WI38 (cell line): ENCODE measurements around the gene PDE4D.

Source experiments
- H3K4me3 ChIP-seq: 2 replicates; pipeline ENCODE4 v1.5.1; 2011; ENCODE audit warnings: low read depth, mild to moderate bottlenecking, control low read depth, low read length
- TF ChIP-seq, protein P1 (sequence below): IDR thresholded peaks from 2 replicates; pipeline ENCODE4 v1.5.1; 2012; ENCODE audit warnings: low read depth, mild to moderate bottlenecking, control low read depth, low read length

Gene PDE4D

DNA sequence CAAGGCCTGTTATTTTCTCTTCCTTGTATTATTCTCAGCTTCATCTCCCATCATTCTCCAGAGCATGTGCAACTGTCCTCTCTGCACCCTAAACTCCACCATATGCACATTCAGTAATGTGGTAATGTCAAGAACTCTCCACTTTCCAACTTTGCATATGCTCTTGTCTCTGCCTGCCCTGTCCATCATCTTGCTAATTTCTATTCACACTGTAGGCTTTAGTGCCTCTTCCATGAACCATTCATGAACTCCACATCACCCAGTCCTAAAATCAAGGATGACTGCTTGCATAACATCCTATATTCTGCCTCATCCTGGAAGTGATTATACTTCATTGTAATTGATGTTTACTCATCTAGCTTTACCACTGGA is 354.8 kb downstream of the PDE4D start:
- TF ChIP-seq, protein P1, sequence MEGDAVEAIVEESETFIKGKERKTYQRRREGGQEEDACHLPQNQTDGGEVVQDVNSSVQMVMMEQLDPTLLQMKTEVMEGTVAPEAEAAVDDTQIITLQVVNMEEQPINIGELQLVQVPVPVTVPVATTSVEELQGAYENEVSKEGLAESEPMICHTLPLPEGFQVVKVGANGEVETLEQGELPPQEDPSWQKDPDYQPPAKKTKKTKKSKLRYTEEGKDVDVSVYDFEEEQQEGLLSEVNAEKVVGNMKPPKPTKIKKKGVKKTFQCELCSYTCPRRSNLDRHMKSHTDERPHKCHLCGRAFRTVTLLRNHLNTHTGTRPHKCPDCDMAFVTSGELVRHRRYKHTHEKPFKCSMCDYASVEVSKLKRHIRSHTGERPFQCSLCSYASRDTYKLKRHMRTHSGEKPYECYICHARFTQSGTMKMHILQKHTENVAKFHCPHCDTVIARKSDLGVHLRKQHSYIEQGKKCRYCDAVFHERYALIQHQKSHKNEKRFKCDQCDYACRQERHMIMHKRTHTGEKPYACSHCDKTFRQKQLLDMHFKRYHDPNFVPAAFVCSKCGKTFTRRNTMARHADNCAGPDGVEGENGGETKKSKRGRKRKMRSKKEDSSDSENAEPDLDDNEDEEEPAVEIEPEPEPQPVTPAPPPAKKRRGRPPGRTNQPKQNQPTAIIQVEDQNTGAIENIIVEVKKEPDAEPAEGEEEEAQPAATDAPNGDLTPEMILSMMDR, result no peak
- H3K4me3 ChIP-seq, result no peak overlapping the region

GRCh38 chr5:59537961-59538749 is 355.4 kb downstream of the PDE4D start:
- no peak overlapping the region for H3K4me3 ChIP-seq
- TF ChIP-seq, protein P1, result no peak

DNA sequence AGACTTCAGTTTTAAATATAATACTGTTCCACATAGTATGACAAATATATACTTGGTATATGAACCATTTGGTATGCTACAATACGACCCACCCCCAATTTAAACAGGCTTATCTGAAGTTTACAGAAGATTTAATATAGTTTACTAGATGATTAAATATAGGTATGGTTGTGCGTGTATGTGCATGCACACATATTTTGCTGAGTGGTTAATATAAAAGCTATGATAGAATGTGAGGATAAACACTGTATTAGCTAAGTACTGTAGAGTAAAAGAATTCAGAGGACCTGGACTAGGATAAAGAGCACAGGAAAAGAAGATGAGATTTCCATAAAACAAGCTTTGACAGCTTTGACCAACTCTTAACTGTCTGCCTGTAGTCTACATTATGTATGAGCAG is 356.7 kb downstream of the PDE4D start:
- H3K4me3 ChIP-seq, result no peak overlapping the region
- TF ChIP-seq, protein P1, result no peak

DNA sequence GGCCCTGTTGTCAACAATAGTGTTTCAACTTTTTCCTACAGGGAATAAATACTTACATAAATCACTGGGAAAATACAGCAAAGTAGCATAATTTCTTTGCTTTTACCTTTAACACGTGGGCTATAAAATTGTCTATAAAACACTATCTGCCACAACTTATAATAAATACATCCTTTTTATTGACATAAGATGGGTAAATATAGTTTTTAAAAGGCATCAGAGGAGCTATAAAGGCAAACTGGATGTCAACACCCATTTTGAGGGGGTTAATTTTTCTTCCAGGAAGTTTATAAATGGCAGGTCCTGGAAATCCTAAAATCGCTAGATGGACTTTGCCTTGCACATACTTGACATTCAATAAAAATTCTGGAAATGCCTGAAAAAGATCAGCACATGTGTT is 358.0 kb downstream of the PDE4D start:
- no peak overlapping the region for H3K4me3 ChIP-seq
- TF ChIP-seq, protein P1, result no peak

- TF ChIP-seq, protein P1, result no peak
- no peak overlapping the region for H3K4me3 ChIP-seq
These were observed 359.8 kb downstream of the PDE4D start for GRCh38 chr5:59533730-59534108.

DNA sequence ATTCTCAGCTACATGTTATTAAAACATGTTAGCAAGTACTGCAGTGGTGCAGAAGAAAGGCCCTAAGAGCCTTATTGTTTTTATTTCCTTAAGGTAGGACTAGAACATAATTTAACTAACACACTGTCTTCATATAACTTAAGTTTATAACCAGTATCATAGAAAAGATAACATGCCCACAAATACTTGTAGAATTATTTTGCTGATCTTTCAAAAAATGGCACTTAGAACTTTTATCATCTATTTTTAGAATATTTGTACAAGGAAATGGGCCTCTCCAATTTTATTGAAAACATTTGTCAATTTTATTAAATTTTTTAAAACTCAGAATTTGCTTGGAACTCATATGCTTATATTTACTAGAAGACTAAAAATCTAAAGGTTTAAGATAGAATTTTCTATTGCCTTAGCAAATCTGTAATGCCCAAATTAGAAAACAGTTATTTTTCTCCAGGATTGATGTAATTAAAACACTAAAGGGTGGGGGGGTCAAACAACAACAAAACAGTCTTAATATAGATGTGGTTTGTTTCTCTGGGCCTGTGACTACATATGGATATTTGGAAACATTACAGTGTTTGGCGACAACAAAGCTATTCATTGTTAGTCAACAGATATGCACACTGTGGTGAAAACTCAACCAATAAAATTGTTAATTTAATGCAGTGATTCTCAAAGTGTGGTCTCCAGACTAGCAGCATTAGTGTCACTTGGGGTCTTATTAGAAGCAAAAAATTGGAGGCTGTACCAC is 360.4 kb downstream of the PDE4D start:
- TF ChIP-seq, protein P1, result no peak
- H3K4me3 ChIP-seq, result no peak overlapping the region

- TF ChIP-seq, protein P1, result no peak
- no peak overlapping the region for H3K4me3 ChIP-seq
These were observed 364.3 kb downstream of the PDE4D start for GRCh38 chr5:59529239-59529638.
